Peyer's patch (tissue), 4 donors: ENCODE measurements around the gene GTPBP6.

Experiments
- CTCF ChIP-seq, 6 experiments: fragments of 450-650 bp in 4 of 6; fragments of 200-600 bp in 2 of 6; sonication (generic) in 1 of 6; IDR thresholded peaks; one replicate each; pipeline ENCODE4 v1.5.1; 2017 to 2019; ENCODE audit warnings: antibody characterized with exemption in 6 of 6, mild to moderate bottlenecking in 3 of 6, moderate library complexity in 1 of 6
- POLR2A ChIP-seq, 2 donors: fragments of 450-650 bp; IDR thresholded peaks; one replicate each; pipeline ENCODE4 v1.5.1; 2017; ENCODE audit warnings: antibody characterized with exemption in 2 of 2, mild to moderate bottlenecking in 2 of 2, moderate library complexity in 2 of 2

GRCh38 chrX:316351-317325, 2.0 kb downstream of the GTPBP6 start:
- no peak for TF ChIP-seq POLR2A (IDR thresholded peaks at IDR 0.05)
- TF ChIP-seq CTCF (IDR thresholded peaks at IDR 0.05), result no peak
